CD4-positive, CD25-positive, alpha-beta regulatory T cell (primary cell): ENCODE data around the gene TMPRSS2. TPM values are rescaled to one million over a fixed set of nuclear protein-coding genes. Genes with fewer than 3 reads are reported as not detected.

Source experiments
- ATAC-seq, 2 donors: fragments of 150-1000 bp; cut with Tn5 transposase; one replicate each; pipeline ENCODE4 v1.10.0; 2021; ENCODE audit warnings: low read depth in 2 of 2, moderate number of reproducible peaks in 2 of 2, moderate library complexity in 1 of 2
- DNase-seq, 3 donors: peaks; one replicate each; pipeline versions ENCODE4 v3.0.0 to v3.0.0-alpha.2; 2012 to 2022; ENCODE audit warnings: mixed read lengths in 1 of 3
- H3K27ac ChIP-seq: one replicate; pipeline ENCODE4 v1.7.0; 2013; ENCODE audit warnings: mild to moderate bottlenecking, low read length; ENCODE audit not compliant: insufficient read depth, poor library complexity, severe bottlenecking
- H3K27me3 ChIP-seq: one replicate; pipeline ENCODE4 v1.7.0; 2013; ENCODE audit warnings: low read length; ENCODE audit not compliant: control insufficient read depth, insufficient read depth
- H3K36me3 ChIP-seq: one replicate; pipeline ENCODE4 v1.7.0; 2013; ENCODE audit warnings: mild to moderate bottlenecking, low read length, moderate library complexity; ENCODE audit not compliant: control insufficient read depth, insufficient read depth
- H3K4me1 ChIP-seq: 2 replicates; pipeline ENCODE4 v1.7.0; 2013; ENCODE audit warnings: mild to moderate bottlenecking, low read length; ENCODE audit not compliant: insufficient read depth, control insufficient read depth, poor library complexity, severe bottlenecking
- H3K4me3 ChIP-seq: one replicate; pipeline ENCODE4 v1.7.0; 2013; ENCODE audit warnings: low read depth, mild to moderate bottlenecking, low read length, moderate library complexity
- H3K9me3 ChIP-seq, 2 experiments: 1 replicate in 1 of 2; 2 replicates in 1 of 2; pipeline ENCODE4 v1.7.0; 2013; ENCODE audit warnings: low read length in 2 of 2, mild to moderate bottlenecking in 1 of 2, moderate library complexity in 1 of 2; ENCODE audit not compliant: control insufficient read depth in 2 of 2
- H3K27ac Mint-ChIP-seq, 3 donors: one replicate each; pipeline ENCODE4 v1.8.0; 2020 to 2022; ENCODE audit warnings: mild to moderate bottlenecking in 3 of 3, mixed read lengths in 3 of 3, moderate library complexity in 2 of 3
- H3K27me3 Mint-ChIP-seq: one replicate; pipeline ENCODE4 v1.8.0; 2022; ENCODE audit warnings: mild to moderate bottlenecking, mixed read lengths
- H3K36me3 Mint-ChIP-seq: one replicate; pipeline ENCODE4 v1.8.0; 2020; ENCODE audit warnings: mixed read lengths
- H3K4me1 Mint-ChIP-seq, 4 donors: one replicate each; pipeline ENCODE4 v1.8.0; 2020 to 2022; ENCODE audit warnings: mixed read lengths in 4 of 4, mild to moderate bottlenecking in 1 of 4
- H3K4me3 Mint-ChIP-seq, 4 donors: one replicate each; pipeline ENCODE4 v1.8.0; 2020 to 2022; ENCODE audit warnings: mild to moderate bottlenecking in 4 of 4, mixed read lengths in 4 of 4, moderate library complexity in 3 of 4
- H3K9me3 Mint-ChIP-seq, 7 donors: one replicate each; pipeline ENCODE4 v1.8.0; 2020 to 2022; ENCODE audit warnings: mixed read lengths in 7 of 7, mild to moderate bottlenecking in 3 of 7, moderate library complexity in 2 of 7
- polyA plus RNA-seq, 4 donors: library from polyadenylated mRNA; unstranded; fragments of 300-500 nt; fragmentation: Illumina TruSeq; gene quantifications; one replicate each; pipeline ENCODE4 v1.2.3, GENCODE V29; 2021
- total RNA-seq: library from RNA; stranded (reverse); gene quantifications from one replicate; pipeline ENCODE4 v1.2.3, GENCODE V29; 2022

The TMPRSS2 gene
- total and polyA plus RNA-seq, 5 donors from 2014 or later, result not detected

GRCh38 chr21:41520560-41521442 is 12.8 kb upstream of the TMPRSS2 start:
- H3K4me1 ChIP-seq, result no peaks in the 10 kb centered on the region
- DNase-seq (no peak), ATAC-seq (no peak)
- no peak overlapping the region for H3K27ac ChIP-seq
- Mint-ChIP-seq H3K4me1 (peaks cover 0 to 4% (median 0%) of the 10 kb centered on the region in 4 donors), H3K9me3 (no peaks in the 10 kb centered on the region), H3K36me3 (no peaks in the 10 kb centered on the region), H3K27ac (no peak overlapping the region), H3K27me3 (peaks cover 6% of the 10 kb centered on the region), H3K4me3 (no peak overlapping the region)
- no peaks in the 10 kb centered on the region for H3K27me3 ChIP-seq
- H3K36me3 ChIP-seq, result no peaks in the 10 kb centered on the region
- H3K9me3 ChIP-seq, result no peaks in the 10 kb centered on the region
- H3K4me3 ChIP-seq, result no peak overlapping the region

GRCh38 chr21:41519806-41520559 is 12.0 kb upstream of the TMPRSS2 start:
- H3K36me3 Mint-ChIP-seq, result no peaks in the 10 kb centered on the region
- Histone ChIP-seq H3K27me3 (no peaks in the 10 kb centered on the region), H3K27ac (no peak overlapping the region), H3K4me3 (no peak overlapping the region), H3K9me3 (no peaks in the 10 kb centered on the region), H3K36me3 (no peaks in the 10 kb centered on the region), H3K4me1 (no peaks in the 10 kb centered on the region)
- no peak overlapping the region for H3K4me3 Mint-ChIP-seq
- no peak overlapping the region for H3K27ac Mint-ChIP-seq
- peaks cover 0 to 4% (median 0%) of the 10 kb centered on the region in 4 donors for H3K4me1 Mint-ChIP-seq
- peaks cover 7% of the 10 kb centered on the region for H3K27me3 Mint-ChIP-seq
- ATAC-seq (no peak), DNase-seq (no peak)
- peaks cover 0 to 1% (median 0%) of the 10 kb centered on the region in 7 donors for H3K9me3 Mint-ChIP-seq

GRCh38 chr21:41518757-41519156 is 10.8 kb upstream of the TMPRSS2 start:
- no peaks in the 10 kb centered on the region for H3K27me3 ChIP-seq
- H3K4me1 Mint-ChIP-seq, result peaks cover 0 to 4% (median 0%) of the 10 kb centered on the region in 4 donors
- no peak for ATAC-seq

GRCh38 chr21:41511858-41512257 is 3.9 kb upstream of the TMPRSS2 start:
- H3K27ac Mint-ChIP-seq, result no peak overlapping the region
- H3K9me3 Mint-ChIP-seq, result peaks cover 0 to 1% (median 0%) of the 10 kb centered on the region in 7 donors
- Histone ChIP-seq H3K9me3 (no peaks in the 10 kb centered on the region), H3K36me3 (no peaks in the 10 kb centered on the region), H3K4me3 (no peak overlapping the region), H3K27me3 (peaks cover 6% of the 10 kb centered on the region), H3K27ac (no peak overlapping the region), H3K4me1 (no peaks in the 10 kb centered on the region)
- H3K36me3 Mint-ChIP-seq, result no peaks in the 10 kb centered on the region
- no peaks in the 10 kb centered on the region for H3K4me1 Mint-ChIP-seq
- DNase-seq, result no peak
- ATAC-seq, result no peak
- H3K27me3 Mint-ChIP-seq, result peaks cover 30% of the 10 kb centered on the region
- H3K4me3 Mint-ChIP-seq, result no peak overlapping the region

More at GRCh38 chr21:41518757-41519156, 10.8 kb upstream of the TMPRSS2 start:
- H3K36me3 Mint-ChIP-seq, result no peaks in the 10 kb centered on the region
- H3K9me3 Mint-ChIP-seq, result peaks cover 0 to 1% (median 0%) of the 10 kb centered on the region in 7 donors
- Histone ChIP-seq H3K4me3 (no peak overlapping the region), H3K9me3 (no peaks in the 10 kb centered on the region), H3K36me3 (no peaks in the 10 kb centered on the region), H3K4me1 (no peaks in the 10 kb centered on the region), H3K27ac (no peak overlapping the region)
- no peak overlapping the region for H3K27ac Mint-ChIP-seq
- DNase-seq, result no peak
- peaks cover 7% of the 10 kb centered on the region for H3K27me3 Mint-ChIP-seq
- H3K4me3 Mint-ChIP-seq, result no peak overlapping the region

GRCh38 chr21:41510500-41510899 is 2.5 kb upstream of the TMPRSS2 start:
- Histone ChIP-seq H3K36me3 (no peaks in the 10 kb centered on the region), H3K9me3 (no peaks in the 10 kb centered on the region), H3K4me3 (no peak overlapping the region), H3K27me3 (peaks cover 8% of the 10 kb centered on the region), H3K4me1 (no peaks in the 10 kb centered on the region), H3K27ac (no peak overlapping the region)
- H3K27me3 Mint-ChIP-seq, result peaks cover 30% of the 10 kb centered on the region
- H3K36me3 Mint-ChIP-seq, result no peaks in the 10 kb centered on the region
- H3K4me1 Mint-ChIP-seq, result no peaks in the 10 kb centered on the region
- no peak overlapping the region for H3K27ac Mint-ChIP-seq
- ATAC-seq (no peak), DNase-seq (no peak)
- H3K4me3 Mint-ChIP-seq, result no peak overlapping the region
- peaks cover 0 to 1% (median 0%) of the 10 kb centered on the region in 7 donors for H3K9me3 Mint-ChIP-seq

- no peak for ATAC-seq
- Mint-ChIP-seq H3K27ac (no peak overlapping the region), H3K4me3 (no peak overlapping the region), H3K27me3 (peaks cover 32% of the 10 kb centered on the region), H3K9me3 (no peaks in the 10 kb centered on the region), H3K36me3 (no peaks in the 10 kb centered on the region), H3K4me1 (no peaks in the 10 kb centered on the region)
- no peak for DNase-seq
- no peaks in the 10 kb centered on the region for H3K4me1 ChIP-seq
- no peaks in the 10 kb centered on the region for H3K9me3 ChIP-seq
- H3K4me3 ChIP-seq, result no peak overlapping the region
- H3K27ac ChIP-seq, result no peak overlapping the region
- H3K27me3 ChIP-seq, result peaks cover 11% of the 10 kb centered on the region
- no peaks in the 10 kb centered on the region for H3K36me3 ChIP-seq
Measured at GRCh38 chr21:41509733-41510132, 1.8 kb upstream of the TMPRSS2 start.

- no peak overlapping the region for H3K4me3 Mint-ChIP-seq
- DNase-seq (no peak), ATAC-seq (no peak)
- Histone ChIP-seq H3K27ac (no peak overlapping the region), H3K4me3 (no peak overlapping the region), H3K9me3 (no peaks in the 10 kb centered on the region), H3K27me3 (peaks cover 11% of the 10 kb centered on the region), H3K36me3 (no peaks in the 10 kb centered on the region), H3K4me1 (no peaks in the 10 kb centered on the region)
- H3K4me1 Mint-ChIP-seq, result no peaks in the 10 kb centered on the region
- no peaks in the 10 kb centered on the region for H3K36me3 Mint-ChIP-seq
- H3K27me3 Mint-ChIP-seq, result peaks cover 38% of the 10 kb centered on the region
- no peak overlapping the region for H3K27ac Mint-ChIP-seq
- H3K9me3 Mint-ChIP-seq, result no peaks in the 10 kb centered on the region
Measured at GRCh38 chr21:41509145-41509496, 1.2 kb upstream of the TMPRSS2 start.
